WTC11 (cell line): ENCODE data around the gene POP4. TPM values are rescaled to one million over a fixed set of nuclear protein-coding genes. Genes with fewer than 3 reads are reported as not detected.

Experiments
- ATAC-seq: fragments of 200-7000 bp; cut with Tn5 transposase; 2 replicates; pipeline ENCODE4 v1.10.0; 2021; ENCODE audit warnings: mild to moderate bottlenecking, moderate library complexity
- CTCF ChIA-PET: fragments of 300-600 bp; sonication (Branson Sonifier 250); formaldehyde crosslinking; loops from one replicate; lab custom pipeline; 2021; ENCODE audit warnings: antibody characterized with exemption; lab: Charles Lee
- POLR2A ChIA-PET: fragments of 350-600 bp; sonication (Branson Sonifier 250); formaldehyde crosslinking; loops from one replicate; lab custom pipeline; 2021; ENCODE audit warnings: antibody characterized with exemption; lab: Charles Lee
- DNase-seq: peaks from one replicate; pipeline ENCODE4 v3.0.0; 2021; ENCODE audit warnings: low spot score
- H3K27ac Mint-ChIP-seq: 2 replicates; pipeline ENCODE4 v1.8.0; 2021; ENCODE audit warnings: mixed read lengths
- H3K27me3 Mint-ChIP-seq: 2 replicates; pipeline ENCODE4 v1.8.0; 2021; ENCODE audit warnings: low read depth, mild to moderate bottlenecking, moderate library complexity, mixed read lengths
- H3K36me3 Mint-ChIP-seq: 2 replicates; pipeline ENCODE4 v1.8.0; 2021; ENCODE audit warnings: mixed read lengths
- H3K4me1 Mint-ChIP-seq: 2 replicates; pipeline ENCODE4 v1.8.0; 2022; ENCODE audit warnings: mixed read lengths
- H3K4me3 Mint-ChIP-seq: 2 replicates; pipeline ENCODE4 v1.8.0; 2021; ENCODE audit warnings: mild to moderate bottlenecking, moderate library complexity, mixed read lengths
- H3K9me3 Mint-ChIP-seq: 2 replicates; pipeline ENCODE4 v1.8.0; 2021; ENCODE audit warnings: mixed read lengths
- ELF4 ChIP-seq: sonication (generic); formaldehyde crosslinking; IDR thresholded peaks from 2 replicates; pipeline ENCODE4 v1.8.1; 2022; ENCODE audit warnings: low read depth, mild to moderate bottlenecking, moderate library complexity, missing genetic modification reagents
- GRHL2 ChIP-seq: fragments of 250-450 bp; sonication (Bioruptor Pico); IDR thresholded peaks from 2 replicates; pipeline ENCODE4 v1.8.0; 2022; ENCODE audit warnings: mild to moderate bottlenecking, moderate library complexity; ENCODE audit not compliant: insufficient replicate concordance, severe bottlenecking
- HMGA2 ChIP-seq: fragments of 250-450 bp; sonication (Bioruptor Pico); IDR thresholded peaks from 2 replicates; pipeline ENCODE4 v1.4.0; 2021; ENCODE audit warnings: mild to moderate bottlenecking, moderate library complexity
- MYBL2 ChIP-seq: sonication (generic); formaldehyde crosslinking; IDR thresholded peaks from 2 replicates; pipeline ENCODE4 v1.8.1; 2023; ENCODE audit warnings: mild to moderate bottlenecking, moderate library complexity, missing genetic modification reagents
- TEAD4 ChIP-seq: sonication (generic); formaldehyde crosslinking; IDR thresholded peaks from 2 replicates; pipeline ENCODE4 v1.8.0; 2022; ENCODE audit warnings: mild to moderate bottlenecking, missing genetic modification reagents
- ZNF416 ChIP-seq: fragments of 250-450 bp; sonication (Bioruptor Pico); IDR thresholded peaks from 2 replicates; pipeline ENCODE4 v1.9.0; 2021; ENCODE audit warnings: mild to moderate bottlenecking, inconsistent platforms
- total RNA-seq: library from RNA; stranded (reverse); gene quantifications from 3 replicates; pipeline ENCODE4 v1.2.3, GENCODE V29; 2021
- TF ChIP-seq, protein P1 (sequence below): sonication (generic); formaldehyde crosslinking; IDR thresholded peaks from 2 replicates; pipeline ENCODE4 v1.8.0; 2022; ENCODE audit warnings: mild to moderate bottlenecking, missing genetic modification reagents
- TF ChIP-seq, protein P2 (sequence below): fragments of 250-450 bp; sonication (Bioruptor Pico); conservative IDR thresholded peaks from 2 replicates; pipeline ENCODE4 v1.9.0; 2021; ENCODE audit warnings: mild to moderate bottlenecking
- TF ChIP-seq, protein P3 (sequence below): sonication (generic); formaldehyde crosslinking; conservative IDR thresholded peaks from 2 replicates; pipeline ENCODE4 v1.8.1; 2022; ENCODE audit warnings: mild to moderate bottlenecking, missing genetic modification reagents
- TF ChIP-seq, protein P4 (sequence below): sonication (generic); formaldehyde crosslinking; IDR thresholded peaks from 2 replicates; pipeline ENCODE4 v1.8.1; 2023; ENCODE audit warnings: mild to moderate bottlenecking, missing genetic modification reagents, borderline replicate concordance
- TF ChIP-seq, protein P5 (sequence below): sonication (generic); formaldehyde crosslinking; IDR thresholded peaks from 2 replicates; pipeline ENCODE4 v1.8.0; 2022; ENCODE audit warnings: missing genetic modification reagents
- TF ChIP-seq, protein P6 (sequence below): fragments of 250-450 bp; sonication (Bioruptor Pico); IDR thresholded peaks from 2 replicates; pipeline ENCODE4 v1.8.0; 2021; ENCODE audit warnings: mild to moderate bottlenecking

POP4 gene
- total RNA-seq, 1 experiment from 2014 or later = 46.7 TPM

DNA sequence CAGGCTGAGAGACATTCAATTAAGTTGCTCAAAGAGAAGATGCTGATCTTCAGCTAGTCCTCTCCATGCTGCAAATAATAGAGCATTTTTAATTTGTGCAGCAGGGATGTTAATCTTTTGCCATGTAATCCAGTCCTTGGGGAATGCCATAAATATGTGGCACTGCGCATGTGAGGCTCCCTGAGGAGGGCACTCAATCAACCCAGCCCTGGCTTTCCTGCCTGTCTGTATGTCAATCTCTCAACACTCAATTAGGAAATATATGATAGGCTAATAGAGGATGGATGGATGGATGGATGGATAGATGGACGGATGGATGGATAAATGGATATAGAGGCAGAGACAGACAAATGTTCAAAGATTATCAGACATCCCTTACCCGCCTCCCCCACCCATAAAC is 31.6 kb upstream of the POP4 start:
- CTCF ChIA-PET = no interaction called here
- DNase-seq = no peak

More for the DNA sequence above, 31.6 kb upstream of the POP4 start:
- Mint-ChIP-seq H3K9me3 (no peaks in the 10 kb centered on the region), H3K4me3 (no peak overlapping the region), H3K4me1 (peaks cover 21% of the 10 kb centered on the region), H3K27me3 (peaks cover 8% of the 10 kb centered on the region; the same call in 1 of the 2 replicates), H3K36me3 (no peaks in the 10 kb centered on the region), H3K27ac (no peak overlapping the region)
- POLR2A ChIA-PET = no interaction called here
- TF ChIP-seq, protein P1, sequence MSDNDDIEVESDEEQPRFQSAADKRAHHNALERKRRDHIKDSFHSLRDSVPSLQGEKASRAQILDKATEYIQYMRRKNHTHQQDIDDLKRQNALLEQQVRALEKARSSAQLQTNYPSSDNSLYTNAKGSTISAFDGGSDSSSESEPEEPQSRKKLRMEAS (CRISPR knock-in tag) = no peak
- TF ChIP-seq ZNF416 (CRISPR knock-in tag) (no peak), MYBL2 (CRISPR knock-in tag) (no peak), ELF4 (no peak), HMGA2 (CRISPR knock-in tag) (no peak), GRHL2 (no peak), TEAD4 (CRISPR knock-in tag) (no peak)
- TF ChIP-seq, protein P2, sequence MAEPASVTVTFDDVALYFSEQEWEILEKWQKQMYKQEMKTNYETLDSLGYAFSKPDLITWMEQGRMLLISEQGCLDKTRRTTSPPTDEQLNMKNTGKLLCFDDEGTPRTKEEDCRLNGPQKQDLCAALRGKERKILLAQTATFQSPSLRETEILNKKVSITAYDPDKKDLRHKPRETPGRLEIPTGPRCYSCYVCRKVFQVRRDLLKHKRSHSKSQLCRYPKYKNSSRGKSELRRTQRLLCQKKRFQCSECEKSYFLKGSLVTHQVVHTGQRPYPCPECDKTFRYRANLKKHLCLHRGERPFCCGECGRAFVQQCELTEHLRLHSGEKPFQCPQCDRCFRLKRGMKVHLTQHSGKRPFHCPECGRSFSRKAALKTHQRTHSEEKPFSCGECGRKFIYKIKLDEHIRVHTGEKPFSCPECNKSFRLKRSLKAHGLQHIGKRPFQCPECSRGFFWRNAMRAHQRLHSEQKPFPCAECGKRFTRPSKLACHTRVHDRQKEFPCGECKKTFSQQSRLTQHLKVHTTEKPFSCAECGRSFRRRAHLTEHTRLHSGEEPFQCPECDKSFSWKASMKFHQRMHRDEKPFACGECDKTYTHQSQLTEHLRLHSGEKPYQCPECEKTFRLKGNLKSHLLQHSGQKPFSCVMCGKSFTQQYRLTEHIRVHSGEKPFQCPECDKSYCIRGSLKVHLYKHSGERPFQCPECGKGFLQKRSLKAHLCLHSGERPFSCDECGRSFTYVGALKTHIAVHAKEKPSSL = no peak
- TF ChIP-seq, protein P3, sequence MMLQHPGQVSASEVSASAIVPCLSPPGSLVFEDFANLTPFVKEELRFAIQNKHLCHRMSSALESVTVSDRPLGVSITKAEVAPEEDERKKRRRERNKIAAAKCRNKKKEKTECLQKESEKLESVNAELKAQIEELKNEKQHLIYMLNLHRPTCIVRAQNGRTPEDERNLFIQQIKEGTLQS = no peak
- TF ChIP-seq, protein P4, sequence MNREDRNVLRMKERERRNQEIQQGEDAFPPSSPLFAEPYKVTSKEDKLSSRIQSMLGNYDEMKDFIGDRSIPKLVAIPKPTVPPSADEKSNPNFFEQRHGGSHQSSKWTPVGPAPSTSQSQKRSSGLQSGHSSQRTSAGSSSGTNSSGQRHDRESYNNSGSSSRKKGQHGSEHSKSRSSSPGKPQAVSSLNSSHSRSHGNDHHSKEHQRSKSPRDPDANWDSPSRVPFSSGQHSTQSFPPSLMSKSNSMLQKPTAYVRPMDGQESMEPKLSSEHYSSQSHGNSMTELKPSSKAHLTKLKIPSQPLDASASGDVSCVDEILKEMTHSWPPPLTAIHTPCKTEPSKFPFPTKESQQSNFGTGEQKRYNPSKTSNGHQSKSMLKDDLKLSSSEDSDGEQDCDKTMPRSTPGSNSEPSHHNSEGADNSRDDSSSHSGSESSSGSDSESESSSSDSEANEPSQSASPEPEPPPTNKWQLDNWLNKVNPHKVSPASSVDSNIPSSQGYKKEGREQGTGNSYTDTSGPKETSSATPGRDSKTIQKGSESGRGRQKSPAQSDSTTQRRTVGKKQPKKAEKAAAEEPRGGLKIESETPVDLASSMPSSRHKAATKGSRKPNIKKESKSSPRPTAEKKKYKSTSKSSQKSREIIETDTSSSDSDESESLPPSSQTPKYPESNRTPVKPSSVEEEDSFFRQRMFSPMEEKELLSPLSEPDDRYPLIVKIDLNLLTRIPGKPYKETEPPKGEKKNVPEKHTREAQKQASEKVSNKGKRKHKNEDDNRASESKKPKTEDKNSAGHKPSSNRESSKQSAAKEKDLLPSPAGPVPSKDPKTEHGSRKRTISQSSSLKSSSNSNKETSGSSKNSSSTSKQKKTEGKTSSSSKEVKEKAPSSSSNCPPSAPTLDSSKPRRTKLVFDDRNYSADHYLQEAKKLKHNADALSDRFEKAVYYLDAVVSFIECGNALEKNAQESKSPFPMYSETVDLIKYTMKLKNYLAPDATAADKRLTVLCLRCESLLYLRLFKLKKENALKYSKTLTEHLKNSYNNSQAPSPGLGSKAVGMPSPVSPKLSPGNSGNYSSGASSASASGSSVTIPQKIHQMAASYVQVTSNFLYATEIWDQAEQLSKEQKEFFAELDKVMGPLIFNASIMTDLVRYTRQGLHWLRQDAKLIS (CRISPR knock-in tag) = no peak
- TF ChIP-seq, protein P5, sequence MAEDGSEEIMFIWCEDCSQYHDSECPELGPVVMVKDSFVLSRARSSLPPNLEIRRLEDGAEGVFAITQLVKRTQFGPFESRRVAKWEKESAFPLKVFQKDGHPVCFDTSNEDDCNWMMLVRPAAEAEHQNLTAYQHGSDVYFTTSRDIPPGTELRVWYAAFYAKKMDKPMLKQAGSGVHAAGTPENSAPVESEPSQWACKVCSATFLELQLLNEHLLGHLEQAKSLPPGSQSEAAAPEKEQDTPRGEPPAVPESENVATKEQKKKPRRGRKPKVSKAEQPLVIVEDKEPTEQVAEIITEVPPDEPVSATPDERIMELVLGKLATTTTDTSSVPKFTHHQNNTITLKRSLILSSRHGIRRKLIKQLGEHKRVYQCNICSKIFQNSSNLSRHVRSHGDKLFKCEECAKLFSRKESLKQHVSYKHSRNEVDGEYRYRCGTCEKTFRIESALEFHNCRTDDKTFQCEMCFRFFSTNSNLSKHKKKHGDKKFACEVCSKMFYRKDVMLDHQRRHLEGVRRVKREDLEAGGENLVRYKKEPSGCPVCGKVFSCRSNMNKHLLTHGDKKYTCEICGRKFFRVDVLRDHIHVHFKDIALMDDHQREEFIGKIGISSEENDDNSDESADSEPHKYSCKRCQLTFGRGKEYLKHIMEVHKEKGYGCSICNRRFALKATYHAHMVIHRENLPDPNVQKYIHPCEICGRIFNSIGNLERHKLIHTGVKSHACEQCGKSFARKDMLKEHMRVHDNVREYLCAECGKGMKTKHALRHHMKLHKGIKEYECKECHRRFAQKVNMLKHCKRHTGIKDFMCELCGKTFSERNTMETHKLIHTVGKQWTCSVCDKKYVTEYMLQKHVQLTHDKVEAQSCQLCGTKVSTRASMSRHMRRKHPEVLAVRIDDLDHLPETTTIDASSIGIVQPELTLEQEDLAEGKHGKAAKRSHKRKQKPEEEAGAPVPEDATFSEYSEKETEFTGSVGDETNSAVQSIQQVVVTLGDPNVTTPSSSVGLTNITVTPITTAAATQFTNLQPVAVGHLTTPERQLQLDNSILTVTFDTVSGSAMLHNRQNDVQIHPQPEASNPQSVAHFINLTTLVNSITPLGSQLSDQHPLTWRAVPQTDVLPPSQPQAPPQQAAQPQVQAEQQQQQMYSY (CRISPR knock-in tag) = no peak
- TF ChIP-seq, protein P6, sequence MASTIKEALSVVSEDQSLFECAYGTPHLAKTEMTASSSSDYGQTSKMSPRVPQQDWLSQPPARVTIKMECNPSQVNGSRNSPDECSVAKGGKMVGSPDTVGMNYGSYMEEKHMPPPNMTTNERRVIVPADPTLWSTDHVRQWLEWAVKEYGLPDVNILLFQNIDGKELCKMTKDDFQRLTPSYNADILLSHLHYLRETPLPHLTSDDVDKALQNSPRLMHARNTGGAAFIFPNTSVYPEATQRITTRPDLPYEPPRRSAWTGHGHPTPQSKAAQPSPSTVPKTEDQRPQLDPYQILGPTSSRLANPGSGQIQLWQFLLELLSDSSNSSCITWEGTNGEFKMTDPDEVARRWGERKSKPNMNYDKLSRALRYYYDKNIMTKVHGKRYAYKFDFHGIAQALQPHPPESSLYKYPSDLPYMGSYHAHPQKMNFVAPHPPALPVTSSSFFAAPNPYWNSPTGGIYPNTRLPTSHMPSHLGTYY (CRISPR knock-in tag) = no peak
- ATAC-seq = no peak
